ENCODE measurements around the gene MAPK7.

Gene MAPK7

DNA sequence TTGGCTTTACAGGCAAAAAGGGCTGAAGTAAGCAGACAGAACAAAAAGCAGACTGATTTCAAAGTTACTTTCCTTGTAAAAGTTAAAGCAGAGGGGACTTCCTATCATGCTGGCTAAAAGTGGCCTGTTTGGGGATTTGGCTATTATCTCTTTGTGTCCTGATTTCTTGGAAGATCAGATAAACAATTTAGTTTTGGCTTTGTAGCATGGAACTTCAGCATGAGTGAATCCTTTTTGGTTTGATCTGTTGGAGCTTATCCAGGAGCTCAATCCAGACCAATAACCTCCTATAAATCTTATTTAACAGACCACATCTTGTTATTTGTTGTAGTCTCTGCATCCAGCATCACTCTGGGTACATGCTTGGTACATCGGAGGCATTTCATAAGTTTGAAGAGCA is 23.9 kb downstream of the MAPK7 start:
- no peak overlapping the region for H3K4me3 ChIP-seq (ENCODE audit: low read depth, low read length)
- TF ChIP-seq, protein P1, sequence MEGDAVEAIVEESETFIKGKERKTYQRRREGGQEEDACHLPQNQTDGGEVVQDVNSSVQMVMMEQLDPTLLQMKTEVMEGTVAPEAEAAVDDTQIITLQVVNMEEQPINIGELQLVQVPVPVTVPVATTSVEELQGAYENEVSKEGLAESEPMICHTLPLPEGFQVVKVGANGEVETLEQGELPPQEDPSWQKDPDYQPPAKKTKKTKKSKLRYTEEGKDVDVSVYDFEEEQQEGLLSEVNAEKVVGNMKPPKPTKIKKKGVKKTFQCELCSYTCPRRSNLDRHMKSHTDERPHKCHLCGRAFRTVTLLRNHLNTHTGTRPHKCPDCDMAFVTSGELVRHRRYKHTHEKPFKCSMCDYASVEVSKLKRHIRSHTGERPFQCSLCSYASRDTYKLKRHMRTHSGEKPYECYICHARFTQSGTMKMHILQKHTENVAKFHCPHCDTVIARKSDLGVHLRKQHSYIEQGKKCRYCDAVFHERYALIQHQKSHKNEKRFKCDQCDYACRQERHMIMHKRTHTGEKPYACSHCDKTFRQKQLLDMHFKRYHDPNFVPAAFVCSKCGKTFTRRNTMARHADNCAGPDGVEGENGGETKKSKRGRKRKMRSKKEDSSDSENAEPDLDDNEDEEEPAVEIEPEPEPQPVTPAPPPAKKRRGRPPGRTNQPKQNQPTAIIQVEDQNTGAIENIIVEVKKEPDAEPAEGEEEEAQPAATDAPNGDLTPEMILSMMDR (IDR thresholded peaks at IDR 0.05; ENCODE audit: low read depth, low read length) = no peak

DNA sequence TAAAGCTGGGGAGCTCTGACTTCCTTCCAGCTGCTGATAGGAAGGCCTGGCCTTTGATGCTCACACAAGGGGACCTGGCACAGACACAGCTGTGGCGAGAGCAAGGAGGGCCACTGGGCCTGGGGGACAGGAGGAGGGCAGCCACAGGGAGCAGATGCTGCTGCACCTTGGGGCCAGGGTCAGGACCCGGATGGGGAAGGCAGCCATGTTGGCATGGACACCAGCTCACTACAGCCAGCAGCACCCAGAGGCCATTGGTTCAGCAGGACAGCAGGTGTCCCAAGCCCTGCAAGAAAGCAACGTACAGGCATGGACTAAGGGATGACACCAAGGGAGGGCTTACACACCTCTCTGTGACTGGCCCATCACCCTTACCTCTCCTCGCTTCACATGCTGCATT is 24.7 kb downstream of the MAPK7 start:
- H3K4me3 ChIP-seq (ENCODE audit: low read depth, low read length) = no peak overlapping the region
- TF ChIP-seq, protein P1 (IDR thresholded peaks at IDR 0.05; ENCODE audit: low read depth, low read length) = no peak

DNA sequence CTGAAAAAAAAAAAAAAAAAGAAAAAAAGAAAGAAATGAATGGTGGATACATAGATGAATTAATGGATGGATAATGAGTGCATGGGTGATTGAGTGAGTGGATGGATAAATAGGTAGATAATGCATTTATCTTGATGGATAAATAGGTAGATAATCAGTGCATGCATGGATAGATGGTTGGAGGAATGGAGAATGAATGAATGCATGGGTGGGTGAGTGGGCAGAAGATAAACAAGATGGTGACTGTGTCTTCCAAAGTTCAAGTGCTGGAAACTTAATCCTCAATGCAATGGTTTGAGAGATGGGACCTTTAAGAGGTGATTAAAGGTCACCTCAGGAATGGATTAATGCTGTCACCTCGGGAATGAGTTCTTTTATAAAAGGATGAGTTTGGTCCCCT is 26.0 kb downstream of the MAPK7 start:
- TF ChIP-seq, protein P1 (IDR thresholded peaks at IDR 0.05; ENCODE audit: low read depth, low read length) = no peak
- no peak overlapping the region for H3K4me3 ChIP-seq (ENCODE audit: low read depth, low read length)

DNA sequence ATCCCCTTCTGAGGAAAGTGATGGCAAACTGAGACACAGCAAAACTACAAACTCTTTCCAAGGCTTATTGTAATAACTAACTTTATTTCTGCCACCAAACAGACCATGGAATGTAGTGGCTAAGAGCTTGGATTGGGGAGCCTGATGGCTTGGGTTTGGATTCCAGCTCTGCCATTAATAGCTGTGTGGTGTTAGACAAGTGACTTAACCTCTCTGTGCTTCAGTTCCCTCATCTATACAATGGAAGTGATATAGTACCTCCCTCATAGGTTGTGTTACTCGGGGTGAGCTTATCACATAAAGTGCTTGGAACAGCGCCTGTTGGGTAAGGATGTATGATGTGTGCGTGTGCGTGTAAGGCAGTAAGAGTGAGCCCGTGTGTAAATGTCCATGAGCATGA is 26.8 kb downstream of the MAPK7 start:
- H3K4me3 ChIP-seq (ENCODE audit: low read depth, low read length) = no peak overlapping the region
- TF ChIP-seq, protein P1 (IDR thresholded peaks at IDR 0.05; ENCODE audit: low read depth, low read length) = no peak

DNA sequence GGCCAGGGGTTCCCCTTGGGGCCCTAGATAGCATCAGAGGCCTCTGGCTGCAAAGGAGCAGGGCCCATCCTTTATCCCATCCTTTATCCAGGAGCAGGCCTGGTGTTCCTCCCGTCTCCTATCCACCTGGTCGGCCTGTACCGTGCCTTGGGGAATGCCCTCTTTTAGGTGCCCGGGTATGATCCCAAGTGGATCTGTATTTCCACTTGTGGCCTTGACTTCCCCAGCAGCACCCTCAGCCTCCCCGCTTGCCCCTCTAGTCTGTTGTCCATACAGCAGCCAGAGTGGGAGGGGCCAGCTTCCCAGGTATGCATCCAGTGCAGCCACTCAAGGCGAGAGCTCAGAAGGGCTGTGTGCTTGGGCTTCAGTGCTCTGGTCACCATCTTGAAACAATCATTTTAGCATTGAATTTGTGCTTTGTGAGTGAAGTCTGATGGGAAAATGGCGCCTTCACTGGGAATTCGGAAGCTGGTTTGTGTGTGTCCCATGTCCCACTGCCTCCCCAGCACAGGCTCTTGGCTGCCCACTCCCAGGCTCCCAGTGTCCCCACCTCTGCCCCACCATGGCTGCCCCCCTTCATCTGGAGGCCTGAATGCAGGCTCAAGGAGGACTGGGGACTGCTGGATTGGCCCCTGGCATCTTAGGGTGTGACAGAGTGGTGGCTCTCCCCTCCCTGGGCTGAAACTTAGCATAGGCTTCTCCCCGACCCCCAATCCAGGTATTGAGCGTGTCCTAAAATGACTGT is 29.5 kb downstream of the MAPK7 start:
- no peak overlapping the region for H3K4me3 ChIP-seq (ENCODE audit: low read depth, low read length)
- TF ChIP-seq, protein P1 (IDR thresholded peaks at IDR 0.05; ENCODE audit: low read depth, low read length) = no peak

DNA sequence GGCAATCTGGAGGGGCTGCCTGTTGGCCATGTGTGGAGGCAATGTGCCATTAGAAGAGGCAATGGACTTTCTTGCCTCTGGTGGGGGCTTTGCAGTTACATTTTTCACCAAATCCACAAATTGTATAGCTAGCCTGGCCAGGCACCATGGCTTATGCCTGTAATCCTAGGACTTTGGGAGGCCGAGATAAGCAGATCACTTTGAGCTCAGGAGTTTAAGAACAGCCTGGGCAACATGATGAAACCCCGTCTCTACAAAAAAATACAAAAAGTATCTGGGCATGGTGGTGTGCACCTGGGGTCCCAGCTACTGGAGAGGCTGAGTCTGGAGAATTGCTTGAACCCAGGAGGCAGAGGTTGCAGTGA is 30.0 kb downstream of the MAPK7 start:
- no peak overlapping the region for H3K4me3 ChIP-seq (ENCODE audit: low read depth, low read length)
- TF ChIP-seq, protein P1 (IDR thresholded peaks at IDR 0.05; ENCODE audit: low read depth, low read length) = no peak

DNA sequence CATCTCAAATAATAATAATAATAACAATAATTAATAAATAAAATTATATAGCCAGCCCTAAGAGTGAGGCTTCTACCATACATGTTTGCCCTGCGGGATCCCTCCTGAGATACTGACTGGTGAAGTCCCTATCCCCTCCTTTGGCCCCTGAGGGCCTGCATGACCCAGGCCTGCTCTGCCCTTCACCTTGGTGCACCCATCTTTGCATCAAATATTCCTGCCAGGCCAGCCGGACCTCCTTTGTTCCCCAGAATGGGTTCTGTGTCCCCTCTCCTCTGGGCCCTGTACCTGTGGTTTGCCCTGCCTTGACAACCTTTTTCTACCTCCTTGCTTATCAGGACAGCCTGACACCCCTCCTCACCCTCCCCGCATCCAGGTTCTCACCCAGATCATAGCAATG is 30.8 kb downstream of the MAPK7 start:
- H3K4me3 ChIP-seq (ENCODE audit: low read depth, low read length) = no peak overlapping the region
- TF ChIP-seq, protein P1 (IDR thresholded peaks at IDR 0.05; ENCODE audit: low read depth, low read length) = no peak

Data from WI38 (cell line).